UCSD-AML1 (cell line): ENCODE measurements around the gene NPAS1.

Experiments used
- DNase-seq: peaks from one replicate; lab custom pipeline; 2025; ENCODE audit not compliant: unreplicated experiment; lab: John Stamatoyannopoulos, UW

The NPAS1 gene, protein sequence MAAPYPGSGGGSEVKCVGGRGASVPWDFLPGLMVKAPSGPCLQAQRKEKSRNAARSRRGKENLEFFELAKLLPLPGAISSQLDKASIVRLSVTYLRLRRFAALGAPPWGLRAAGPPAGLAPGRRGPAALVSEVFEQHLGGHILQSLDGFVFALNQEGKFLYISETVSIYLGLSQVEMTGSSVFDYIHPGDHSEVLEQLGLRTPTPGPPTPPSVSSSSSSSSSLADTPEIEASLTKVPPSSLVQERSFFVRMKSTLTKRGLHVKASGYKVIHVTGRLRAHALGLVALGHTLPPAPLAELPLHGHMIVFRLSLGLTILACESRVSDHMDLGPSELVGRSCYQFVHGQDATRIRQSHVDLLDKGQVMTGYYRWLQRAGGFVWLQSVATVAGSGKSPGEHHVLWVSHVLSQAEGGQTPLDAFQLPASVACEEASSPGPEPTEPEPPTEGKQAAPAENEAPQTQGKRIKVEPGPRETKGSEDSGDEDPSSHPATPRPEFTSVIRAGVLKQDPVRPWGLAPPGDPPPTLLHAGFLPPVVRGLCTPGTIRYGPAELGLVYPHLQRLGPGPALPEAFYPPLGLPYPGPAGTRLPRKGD

GRCh38 chr19:47019431-47020041, at the start of gene NPAS1:
NPAS1 (plus strand) TSS chr19:47019837; CDS start chr19:47021048, 1,211 bp downstream.
- no peak for DNase-seq

- DNase-seq, result no peak
Observed at GRCh38 chr19:46970815-46971214, 48.8 kb upstream of the NPAS1 start.

GRCh38 chr19:46972311-46972710, 47.3 kb upstream of the NPAS1 start:
- no peak for DNase-seq

- no peak for DNase-seq
Observed at GRCh38 chr19:46974181-46974580, 45.5 kb upstream of the NPAS1 start.

- no peak for DNase-seq
Observed at GRCh38 chr19:46975011-46975924, 44.4 kb upstream of the NPAS1 start.

GRCh38 chr19:46975925-46976782, 43.5 kb upstream of the NPAS1 start:
- DNase-seq, result peak; percentile 42

DNA sequence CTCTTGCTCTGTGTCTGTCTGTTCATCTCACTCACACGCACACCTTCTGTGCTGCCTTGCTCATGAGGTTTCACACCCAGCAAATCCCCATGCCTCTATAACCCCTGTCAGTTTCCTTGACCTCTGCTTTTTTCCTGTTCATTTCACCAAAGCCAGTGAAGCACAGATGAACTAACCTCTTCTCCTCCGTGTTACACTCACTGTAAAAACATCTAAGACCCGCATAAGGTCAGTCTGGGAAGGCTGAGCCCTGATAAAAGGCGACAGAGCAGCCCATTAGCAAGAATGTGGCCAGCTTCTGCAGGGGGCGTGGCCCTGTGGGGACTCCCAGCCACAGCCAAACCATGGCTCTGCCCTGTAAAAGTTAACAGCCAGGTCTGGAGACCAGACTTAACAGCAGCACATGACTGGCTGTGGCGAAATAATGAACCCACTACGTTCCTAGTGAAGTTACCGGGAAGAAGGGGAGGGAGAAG, 42.8 kb upstream of the NPAS1 start:
- peak; percentile 26 for DNase-seq

GRCh38 chr19:46977548-46977947, 42.1 kb upstream of the NPAS1 start:
- no peak for DNase-seq

DNA sequence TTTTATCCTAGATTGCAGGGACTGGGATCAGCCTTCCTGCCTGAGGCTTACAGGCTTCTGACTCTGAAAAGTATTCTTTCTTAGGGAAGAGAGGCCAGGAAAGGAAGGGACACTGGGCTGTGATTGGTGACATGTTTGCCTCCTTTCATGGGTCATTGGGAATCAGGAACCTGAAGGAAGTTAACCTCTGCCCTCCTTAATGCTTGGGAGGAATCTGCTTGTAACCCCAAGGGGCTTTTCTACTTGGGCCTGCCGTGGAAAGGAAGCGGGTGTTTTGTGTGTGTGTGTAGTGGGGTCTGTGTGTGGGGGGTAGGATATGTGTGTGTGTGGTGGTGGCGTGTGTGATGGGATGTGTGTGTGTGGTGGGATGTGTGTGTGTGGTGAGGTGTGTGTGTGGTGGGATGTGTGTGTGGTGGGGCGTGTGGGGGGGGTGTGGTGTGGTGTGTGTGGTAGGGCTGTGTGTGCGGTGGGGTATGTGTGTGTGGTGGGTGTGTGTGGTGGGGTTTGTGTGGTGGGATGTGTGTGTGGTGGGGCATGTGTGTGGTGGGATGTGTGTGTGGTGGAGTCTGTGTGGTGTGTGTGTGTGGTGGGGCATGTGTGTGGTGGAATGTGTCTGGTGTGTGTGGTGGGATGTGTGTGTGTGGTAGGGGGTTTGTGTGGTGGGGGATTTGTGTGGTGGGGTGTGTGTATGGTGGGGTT, 41.3 kb upstream of the NPAS1 start:
- DNase-seq, result no peak

GRCh38 chr19:46979126-46980105, 40.2 kb upstream of the NPAS1 start:
- no peak for DNase-seq

- DNase-seq, result no peak
Observed at GRCh38 chr19:46980761-46981160, 38.9 kb upstream of the NPAS1 start.

- DNase-seq, result no peak
Observed at GRCh38 chr19:46981286-46981945, 38.2 kb upstream of the NPAS1 start.

DNA sequence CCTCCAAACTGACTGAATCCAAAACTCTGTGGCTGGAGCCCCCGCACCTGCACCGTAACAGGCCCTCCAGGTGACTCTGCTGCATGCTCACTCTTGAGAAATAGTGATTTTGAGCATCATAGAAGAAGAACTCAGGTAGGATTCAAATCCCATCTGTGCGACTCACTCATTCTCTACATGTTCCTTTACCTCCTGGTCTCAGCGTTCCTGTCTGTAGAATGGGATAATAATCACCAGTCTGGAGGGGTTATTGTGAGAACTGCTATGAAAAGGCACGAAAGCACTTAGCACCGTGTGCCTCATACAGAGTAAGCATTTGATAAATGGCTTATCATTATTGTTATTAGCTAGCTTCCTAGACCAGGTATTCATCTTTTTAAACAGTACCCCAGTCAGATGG, 36.5 kb upstream of the NPAS1 start:
- no peak for DNase-seq

DNA sequence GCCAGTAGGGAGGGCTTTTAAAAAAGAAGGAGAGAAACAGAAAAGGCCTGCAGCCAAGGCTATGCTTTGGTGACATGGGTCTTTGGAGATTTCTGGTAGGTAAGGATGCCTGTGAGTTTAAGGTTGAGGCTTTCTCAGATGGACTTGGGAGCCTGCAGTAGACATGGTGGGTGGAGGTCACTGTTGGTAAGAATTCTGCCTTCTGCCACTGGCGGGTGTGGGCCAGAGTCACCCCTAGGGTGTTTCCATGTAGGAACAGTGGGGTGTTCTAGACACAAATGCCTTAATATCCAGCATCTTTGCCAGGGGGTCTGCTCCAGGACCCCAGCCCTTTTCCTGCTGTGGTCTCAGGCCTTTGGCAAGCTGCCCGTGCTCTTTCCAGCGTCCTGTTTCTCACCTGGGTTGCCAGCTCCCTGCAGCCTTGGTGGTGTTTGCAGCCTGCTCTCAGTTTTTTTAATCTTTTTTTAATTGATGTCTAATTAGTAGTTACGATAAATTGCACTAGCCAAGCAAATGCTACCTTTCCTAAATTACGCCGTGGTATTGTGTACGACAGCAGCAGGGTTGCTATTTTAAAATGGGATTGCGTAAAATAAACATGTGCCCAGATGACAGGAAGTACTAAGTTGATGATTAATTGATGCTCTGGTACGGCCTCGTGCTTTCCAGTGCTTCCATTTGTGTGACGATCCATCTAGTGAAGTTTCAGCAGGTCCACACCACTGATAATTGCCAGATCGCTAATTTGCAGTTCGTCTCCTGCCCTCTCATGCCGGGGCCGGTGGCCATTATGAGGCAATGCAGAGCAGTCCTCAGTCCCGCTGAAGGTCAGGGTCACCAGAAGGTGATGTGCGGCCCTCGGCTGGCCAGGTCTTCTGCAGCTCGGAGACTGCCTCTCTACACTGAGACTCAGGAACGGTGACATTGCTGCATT, 35.3 kb upstream of the NPAS1 start:
- DNase-seq, result no peak

DNA sequence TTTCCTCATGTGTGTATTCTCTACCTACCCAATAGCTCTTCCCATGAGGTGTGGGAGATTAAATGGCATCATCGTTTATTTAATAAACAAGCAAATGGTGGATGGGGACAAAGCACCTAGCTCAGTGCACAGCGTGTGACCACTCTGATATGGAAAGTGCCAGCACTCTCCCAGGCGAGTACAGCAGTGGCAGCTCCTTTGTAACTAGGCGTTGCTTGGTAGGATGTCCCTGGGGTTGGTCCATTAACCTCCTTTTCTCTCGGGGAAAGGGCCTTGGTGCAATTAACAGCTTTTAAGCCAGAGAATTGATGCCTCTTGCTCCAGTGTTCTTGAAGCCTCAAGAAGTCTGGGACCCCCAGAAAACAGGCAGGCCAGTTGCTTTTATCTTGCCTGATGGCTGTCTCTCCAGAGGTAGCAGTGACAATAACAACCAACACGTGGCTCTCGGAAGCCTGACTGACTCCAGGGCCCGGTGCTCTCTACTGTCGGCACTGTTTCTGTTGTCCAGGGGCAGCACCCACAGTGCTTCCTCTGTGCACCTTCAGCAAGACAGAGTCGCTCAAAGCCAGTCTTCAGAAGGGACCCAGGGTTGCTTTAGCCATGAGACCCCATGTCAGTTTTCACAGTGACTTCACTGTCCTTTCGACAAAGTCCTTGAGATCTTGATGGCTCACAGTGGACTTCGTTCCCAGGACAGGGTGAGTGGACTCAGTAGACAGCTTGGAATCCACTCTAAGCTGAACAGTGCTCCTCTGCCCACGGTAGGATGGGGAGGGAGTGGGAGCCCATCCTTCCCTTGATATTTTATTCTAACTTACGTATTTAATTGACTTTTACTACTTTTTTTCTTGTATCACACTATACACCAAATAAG, 33.9 kb upstream of the NPAS1 start:
- no peak for DNase-seq
